ENCODE measurements around the gene CELSR1.
"Not testable (repeated sequence)": the region's sequence is repeated elsewhere in the genome, so short reads cannot be mapped to it uniquely, and the experiment has no call there.

CELSR1 gene

GRCh38 chr22:46312848-46313247, 224.6 kb downstream of the CELSR1 start:
- DNase-seq: not testable (repeated sequence)

GRCh38 chr22:46312056-46312455, 225.4 kb downstream of the CELSR1 start:
- no peak for DNase-seq

Measured in DMS53 (cell line).